ENCODE results near the gene AKT3. TPM values are rescaled to one million over a fixed set of nuclear protein-coding genes. Genes with fewer than 3 reads are reported as not detected.

The AKT3 gene
- total RNA-seq, 1 donor from 2014 or later = 61.9 TPM

DNA sequence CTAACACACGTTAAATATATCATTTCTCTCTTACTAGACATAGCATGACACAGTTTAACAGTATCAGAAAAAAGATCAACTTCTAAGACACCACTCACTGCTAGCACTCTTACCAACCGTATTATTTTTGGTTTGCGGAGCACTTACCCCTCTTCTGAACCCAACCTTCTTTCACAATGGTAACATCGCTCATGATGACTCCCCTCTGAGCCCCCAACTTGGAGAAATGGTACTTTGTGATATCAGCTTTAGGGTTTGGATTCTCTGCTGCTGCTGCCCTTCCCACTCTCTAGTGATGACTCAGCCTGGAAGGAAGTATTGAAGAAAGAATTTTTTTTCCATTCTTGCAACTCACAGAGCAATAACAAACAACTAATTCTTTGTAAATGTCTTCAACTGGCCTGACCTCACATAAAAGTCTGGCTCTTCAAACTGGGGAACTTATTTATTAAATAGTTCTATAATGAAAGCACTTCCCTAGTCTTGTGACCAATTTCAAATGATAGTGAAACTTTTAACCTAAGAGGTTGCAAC is 7.0 kb downstream of the AKT3 start:
- Histone ChIP-seq H3K4me3 (peak overlapping the region in 1 of 2 donors; percentile 5), H3K27me3 (no peaks in the 10 kb centered on the region), H3K9me3 (no peaks in the 10 kb centered on the region), H3K36me3 (no peaks in the 10 kb centered on the region), H3K27ac (peak overlapping the region; percentile 68), H3K4me1 (peaks cover 33% of the 10 kb centered on the region)
- intact Hi-C loops (cut with DNase I) = no loop called here
- no peak for TF ChIP-seq POLR2A (IDR thresholded peaks at IDR 0.05)
- peak in 1 of 2 donors; percentile 73 for TF ChIP-seq POLR2AphosphoS5 (IDR thresholded peaks at IDR 0.05; ENCODE audit: insufficient read depth in 1 of 2, low read depth in 1 of 2)
- no peak for DNase-seq (ENCODE audit: extremely low spot score in 2 of 2)

DNA sequence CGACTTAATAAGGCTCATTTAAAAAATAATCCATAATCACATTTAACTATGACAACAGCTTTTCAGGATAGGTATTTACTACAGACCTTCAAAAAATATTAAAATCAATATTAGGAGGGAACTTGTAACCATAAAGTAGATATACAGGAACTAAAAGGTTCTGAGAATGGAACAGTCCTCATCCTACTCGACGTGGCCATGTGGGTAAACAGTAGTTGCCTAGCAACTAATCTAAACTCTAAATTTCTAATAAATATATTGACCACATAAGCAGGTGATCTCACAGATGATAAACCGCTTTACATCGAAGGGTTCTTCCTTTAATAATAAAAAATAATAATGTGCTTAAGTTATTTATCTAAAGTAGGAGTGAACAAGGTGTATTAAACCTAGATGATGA is 7.9 kb downstream of the AKT3 start:
- Histone ChIP-seq H3K4me1 (peaks cover 27% of the 10 kb centered on the region), H3K4me3 (no peak overlapping the region), H3K36me3 (no peaks in the 10 kb centered on the region), H3K27ac (no peak overlapping the region), H3K9me3 (no peaks in the 10 kb centered on the region), H3K27me3 (no peaks in the 10 kb centered on the region)
- intact Hi-C loops (cut with DNase I) = no loop called here
- no peak for TF ChIP-seq POLR2A (IDR thresholded peaks at IDR 0.05)
- TF ChIP-seq, protein P1, sequence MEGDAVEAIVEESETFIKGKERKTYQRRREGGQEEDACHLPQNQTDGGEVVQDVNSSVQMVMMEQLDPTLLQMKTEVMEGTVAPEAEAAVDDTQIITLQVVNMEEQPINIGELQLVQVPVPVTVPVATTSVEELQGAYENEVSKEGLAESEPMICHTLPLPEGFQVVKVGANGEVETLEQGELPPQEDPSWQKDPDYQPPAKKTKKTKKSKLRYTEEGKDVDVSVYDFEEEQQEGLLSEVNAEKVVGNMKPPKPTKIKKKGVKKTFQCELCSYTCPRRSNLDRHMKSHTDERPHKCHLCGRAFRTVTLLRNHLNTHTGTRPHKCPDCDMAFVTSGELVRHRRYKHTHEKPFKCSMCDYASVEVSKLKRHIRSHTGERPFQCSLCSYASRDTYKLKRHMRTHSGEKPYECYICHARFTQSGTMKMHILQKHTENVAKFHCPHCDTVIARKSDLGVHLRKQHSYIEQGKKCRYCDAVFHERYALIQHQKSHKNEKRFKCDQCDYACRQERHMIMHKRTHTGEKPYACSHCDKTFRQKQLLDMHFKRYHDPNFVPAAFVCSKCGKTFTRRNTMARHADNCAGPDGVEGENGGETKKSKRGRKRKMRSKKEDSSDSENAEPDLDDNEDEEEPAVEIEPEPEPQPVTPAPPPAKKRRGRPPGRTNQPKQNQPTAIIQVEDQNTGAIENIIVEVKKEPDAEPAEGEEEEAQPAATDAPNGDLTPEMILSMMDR (IDR thresholded peaks at IDR 0.05) = no peak
- no peak for TF ChIP-seq POLR2AphosphoS5 (IDR thresholded peaks at IDR 0.05; ENCODE audit: insufficient read depth in 1 of 2, low read depth in 1 of 2)
- no peak for DNase-seq (ENCODE audit: extremely low spot score in 2 of 2)

DNA sequence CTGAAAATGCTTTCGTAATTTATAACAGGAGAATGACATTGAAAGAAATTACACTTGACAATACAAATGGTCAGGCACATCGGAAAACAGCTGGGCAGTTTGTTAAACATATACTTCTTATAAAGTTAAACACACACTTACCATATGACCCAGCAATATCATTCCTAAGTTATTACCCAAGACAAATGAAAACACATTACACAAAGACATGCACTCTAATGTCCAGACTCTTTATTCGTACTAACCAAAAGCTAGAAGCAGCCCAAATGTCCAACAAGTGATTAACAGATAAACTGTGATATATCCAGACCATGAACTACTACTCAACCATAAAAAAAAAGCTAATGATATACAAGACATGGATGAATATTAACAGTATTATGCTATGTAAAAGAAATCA is 8.5 kb downstream of the AKT3 start:
- Histone ChIP-seq H3K36me3 (no peaks in the 10 kb centered on the region), H3K9me3 (no peaks in the 10 kb centered on the region), H3K27ac (no peak overlapping the region), H3K4me1 (peaks cover 24% of the 10 kb centered on the region), H3K27me3 (no peaks in the 10 kb centered on the region), H3K4me3 (no peak overlapping the region)
- intact Hi-C loops (cut with DNase I) = no loop called here
- TF ChIP-seq, protein P1 (IDR thresholded peaks at IDR 0.05) = no peak
- TF ChIP-seq POLR2AphosphoS5 (IDR thresholded peaks at IDR 0.05; ENCODE audit: insufficient read depth in 1 of 2, low read depth in 1 of 2) (no peak), POLR2A (IDR thresholded peaks at IDR 0.05) (no peak)
- no peak for DNase-seq (ENCODE audit: extremely low spot score in 2 of 2)

DNA sequence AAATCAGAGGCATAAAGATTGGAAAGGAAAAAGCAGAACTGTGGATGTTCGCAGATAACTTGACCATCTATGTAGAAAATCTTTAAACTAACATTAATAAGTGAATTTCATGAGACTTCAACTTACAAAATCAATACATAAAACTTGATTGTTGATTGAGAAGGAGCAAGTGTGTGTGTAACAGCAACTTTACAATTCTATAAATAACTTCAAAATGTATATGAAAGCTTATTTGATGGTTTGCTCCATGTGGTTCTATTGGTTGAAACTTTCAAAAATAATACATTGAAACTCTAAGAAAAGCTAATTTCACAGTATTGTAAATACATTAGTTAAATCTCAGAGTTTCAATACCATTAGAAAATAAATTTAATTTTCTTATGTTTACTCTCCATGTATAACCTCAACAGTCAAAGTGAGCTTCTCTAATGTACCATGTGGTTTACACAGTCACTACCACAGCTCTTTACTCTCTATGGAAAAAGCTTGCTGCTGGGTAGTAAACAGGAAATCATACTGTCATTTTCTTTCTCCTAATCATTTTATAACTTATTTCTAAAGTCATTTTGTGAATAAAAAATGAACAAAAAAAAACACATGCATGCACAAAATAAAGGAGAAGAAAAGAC is 12.0 kb downstream of the AKT3 start:
- Histone ChIP-seq H3K27me3 (no peaks in the 10 kb centered on the region), H3K27ac (no peak overlapping the region), H3K36me3 (no peaks in the 10 kb centered on the region), H3K9me3 (no peaks in the 10 kb centered on the region), H3K4me3 (no peak overlapping the region), H3K4me1 (peaks cover 9% of the 10 kb centered on the region)
- no peak for DNase-seq (ENCODE audit: extremely low spot score in 2 of 2)
- no peak for TF ChIP-seq POLR2AphosphoS5 (IDR thresholded peaks at IDR 0.05; ENCODE audit: insufficient read depth in 1 of 2, low read depth in 1 of 2)
- TF ChIP-seq POLR2A (IDR thresholded peaks at IDR 0.05) = no peak
- TF ChIP-seq, protein P1 (IDR thresholded peaks at IDR 0.05) = no peak
- intact Hi-C loops (cut with DNase I) = no loop called here

DNA sequence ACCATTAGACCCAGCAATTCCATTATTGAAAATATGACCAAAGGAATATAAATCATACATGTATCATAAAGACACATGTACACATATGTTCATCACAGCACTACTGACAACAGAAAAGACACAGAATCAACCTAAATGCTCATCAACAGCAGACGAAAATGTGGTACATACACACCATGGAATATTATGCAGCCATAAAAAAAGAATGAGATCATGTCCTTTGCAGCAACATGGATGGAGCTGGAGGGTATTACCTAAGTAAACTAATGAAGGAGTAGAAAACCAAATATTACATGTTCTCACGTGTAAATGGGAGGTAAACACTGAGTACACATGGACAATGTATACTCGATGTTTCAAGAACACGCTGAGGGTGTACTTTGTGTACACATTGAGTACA is 15.9 kb downstream of the AKT3 start:
- Histone ChIP-seq H3K36me3 (no peaks in the 10 kb centered on the region), H3K4me3 (no peak overlapping the region), H3K27me3 (no peaks in the 10 kb centered on the region), H3K27ac (no peak overlapping the region), H3K4me1 (peaks cover 10% of the 10 kb centered on the region), H3K9me3 (no peaks in the 10 kb centered on the region)
- intact Hi-C loops (cut with DNase I) = no loop called here
- DNase-seq (ENCODE audit: extremely low spot score in 2 of 2) = no peak
- TF ChIP-seq POLR2A (IDR thresholded peaks at IDR 0.05) (no peak), POLR2AphosphoS5 (IDR thresholded peaks at IDR 0.05; ENCODE audit: insufficient read depth in 1 of 2, low read depth in 1 of 2) (no peak)
- TF ChIP-seq, protein P1 (IDR thresholded peaks at IDR 0.05) = no peak

All from vagina (tissue), 2 donors.